Cardiac septum (tissue), 1 donor: Measurements from ENCODE around the gene MOK. TPM values are rescaled to one million over a fixed set of nuclear protein-coding genes. Genes with fewer than 3 reads are reported as not detected.

Experiments used
- DNase-seq: peaks from one replicate; pipeline ENCODE4 v3.0.0-alpha.2; 2020; ENCODE audit warnings: low spot score
- intact Hi-C: fragments of 100-400 bp; cut with DNase I; formaldehyde crosslinking; loops from one replicate; pipeline ENCODE4 v1.14.0; 2022
- total RNA-seq: library from RNA; stranded (reverse); fragmentation: NEBNext Ultra II Directional; extraction: Animal tissue kit (Norgen Biotek cat#: 25700); gene quantifications from one replicate; pipeline ENCODE4 v1.2.1, GENCODE V29; 2021
- donor health status: DM: no; HTN: no; CAD: no.

Gene MOK
- total RNA-seq, 1 donor from 2014 or later = 9.5 TPM

DNA sequence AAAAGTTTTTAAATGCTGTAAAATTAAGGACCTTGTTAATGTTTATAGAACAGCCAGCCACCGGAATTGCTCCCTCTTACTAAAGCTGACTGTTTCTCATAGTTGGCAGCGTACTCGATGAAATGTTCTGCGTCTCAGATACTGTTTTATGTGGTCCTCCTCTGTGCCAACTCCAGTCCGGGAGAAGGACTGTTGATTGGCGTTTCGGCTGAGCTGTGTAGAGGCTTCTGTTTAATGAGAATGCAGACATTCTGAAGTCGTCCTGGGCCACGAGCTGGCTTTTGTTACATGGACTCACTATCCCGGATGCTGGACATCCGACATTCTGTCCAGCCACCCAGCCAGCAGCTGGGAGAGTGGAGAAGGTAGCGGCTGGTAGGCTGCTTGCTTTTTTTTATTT lies 89.9 kb downstream of the MOK start:
- intact Hi-C loops = no loop called here

GRCh38 chr14:102213984-102214658 lies 90.8 kb downstream of the MOK start:
- intact Hi-C loops = no loop called here
- no peak for DNase-seq

More for the DNA sequence above, 89.9 kb downstream of the MOK start:
- no peak for DNase-seq

DNA sequence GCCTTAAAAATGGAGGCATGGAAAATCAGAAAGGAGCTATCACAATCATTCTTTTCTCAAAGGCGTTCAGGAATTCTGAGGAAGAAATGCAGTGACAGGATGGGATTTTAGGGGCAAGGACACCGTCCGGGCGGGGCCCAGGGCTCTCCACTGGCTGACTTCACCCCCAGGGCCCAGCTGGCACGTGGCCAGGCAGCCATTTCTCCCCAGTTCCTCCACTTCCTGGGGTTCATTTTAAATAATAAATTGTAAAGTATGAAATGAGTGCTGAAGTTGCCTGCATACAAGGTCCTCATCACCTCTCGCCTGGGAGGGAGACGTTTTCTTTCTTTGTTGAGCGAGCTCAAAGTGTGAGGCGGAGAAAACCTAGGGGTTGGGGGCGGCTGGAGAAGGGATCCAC lies 91.5 kb downstream of the MOK start:
- intact Hi-C loops = no loop called here
- DNase-seq = no peak

DNA sequence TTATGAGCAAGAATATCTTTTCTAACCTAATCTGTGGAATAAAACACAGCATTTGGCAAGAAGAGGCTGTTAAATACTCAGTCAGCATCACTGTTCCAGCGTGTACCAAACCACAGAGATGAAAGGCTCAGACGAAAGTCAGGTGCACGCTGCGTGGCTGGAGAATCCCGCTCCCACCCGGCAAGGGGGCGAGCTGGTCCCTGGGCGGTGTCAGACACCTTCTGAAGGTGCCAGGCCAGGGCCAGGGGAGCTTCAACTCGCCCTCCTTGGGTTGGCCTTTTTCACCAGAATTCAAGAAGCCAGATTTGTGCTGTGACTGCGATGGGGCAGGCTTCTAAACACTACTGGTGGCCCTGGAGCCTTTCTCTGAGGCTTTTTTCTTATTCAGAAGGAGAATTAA lies 92.1 kb downstream of the MOK start:
- peak; percentile 24 for DNase-seq
- intact Hi-C loops = no loop called here

GRCh38 chr14:102212356-102212755 lies 92.6 kb downstream of the MOK start:
- intact Hi-C loops = no loop called here
- DNase-seq = peak; percentile 57

GRCh38 chr14:102211240-102211639 lies 93.7 kb downstream of the MOK start:
- intact Hi-C loops = no loop called here
- no peak for DNase-seq

DNA sequence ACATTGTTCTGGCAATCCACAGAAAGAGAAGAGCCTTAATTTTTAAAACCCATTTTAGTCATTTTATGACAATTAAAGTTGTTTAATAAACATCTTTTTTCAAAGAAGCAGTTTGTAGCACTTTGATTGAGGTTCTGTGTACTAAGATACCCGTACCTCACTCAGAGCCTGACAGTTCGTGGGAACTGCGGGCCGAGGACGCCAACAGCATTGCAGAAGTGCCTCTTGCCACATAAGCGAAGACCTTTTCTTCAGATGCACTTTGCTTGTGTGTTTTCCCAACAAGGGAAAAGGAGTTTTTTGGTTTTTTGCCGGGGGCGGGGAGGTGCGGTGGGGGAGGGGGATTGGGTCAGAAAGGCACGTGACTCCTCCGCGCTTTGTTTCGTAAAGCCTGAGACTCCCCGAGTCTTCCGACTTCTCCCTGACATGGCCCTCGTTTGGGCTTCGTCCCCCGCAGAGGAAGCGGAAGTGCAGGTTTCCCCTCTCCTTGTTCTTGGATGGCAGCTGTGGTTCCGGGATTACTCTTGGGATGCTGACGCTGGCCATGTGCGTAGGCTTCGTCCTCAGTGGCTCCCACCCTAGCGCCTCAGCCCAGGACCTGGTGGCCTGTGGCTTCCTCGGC lies 94.4 kb downstream of the MOK start:
- intact Hi-C loops = no loop called here
- DNase-seq = no peak

- intact Hi-C loops = no loop called here
- DNase-seq = no peak
These were observed 95.6 kb downstream of the MOK start for GRCh38 chr14:102209224-102209966.

DNA sequence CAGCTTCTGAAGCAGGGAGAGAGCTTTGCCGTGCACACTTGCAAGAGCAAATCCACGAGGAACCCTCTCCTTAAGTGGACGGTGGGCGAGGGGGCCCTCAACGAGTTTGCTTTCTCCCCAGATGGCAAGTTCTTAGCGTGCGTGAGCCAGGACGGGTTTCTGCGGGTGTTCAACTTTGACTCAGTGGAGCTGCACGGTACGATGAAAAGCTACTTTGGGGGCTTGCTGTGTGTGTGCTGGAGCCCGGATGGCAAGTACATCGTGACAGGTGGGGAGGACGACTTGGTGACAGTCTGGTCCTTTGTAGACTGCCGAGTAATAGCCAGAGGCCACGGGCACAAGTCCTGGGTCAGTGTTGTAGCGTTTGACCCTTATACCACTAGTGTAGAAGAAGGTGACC lies 96.2 kb downstream of the MOK start:
- DNase-seq = no peak
- intact Hi-C loops = no loop called here

DNA sequence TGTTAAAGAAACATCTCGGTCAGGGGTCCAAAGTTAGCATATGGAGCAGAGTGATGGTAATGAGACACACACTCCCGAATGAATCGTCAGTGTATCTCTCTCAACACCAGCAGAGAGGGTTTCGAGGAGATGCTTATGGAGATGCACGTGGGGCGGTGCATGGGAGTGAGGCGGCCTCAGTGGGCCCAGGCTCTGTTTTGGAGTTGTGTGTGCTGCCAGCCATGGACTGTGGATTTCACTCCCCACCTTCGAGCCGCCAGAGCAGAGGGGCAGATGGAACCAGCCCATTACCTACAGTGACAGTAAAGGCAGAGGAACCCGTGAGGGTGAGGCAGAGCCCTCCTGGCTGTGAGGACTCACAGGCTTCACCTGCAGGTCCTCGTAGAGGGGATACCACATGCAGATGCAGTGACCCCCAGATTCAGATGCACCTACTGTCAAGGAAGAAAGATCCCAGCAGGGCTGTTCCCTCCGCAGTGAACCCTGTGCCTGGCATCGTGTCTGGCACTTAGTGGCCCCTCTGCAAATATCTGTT lies 97.1 kb downstream of the MOK start:
- DNase-seq = no peak
- intact Hi-C loops = no loop called here

DNA sequence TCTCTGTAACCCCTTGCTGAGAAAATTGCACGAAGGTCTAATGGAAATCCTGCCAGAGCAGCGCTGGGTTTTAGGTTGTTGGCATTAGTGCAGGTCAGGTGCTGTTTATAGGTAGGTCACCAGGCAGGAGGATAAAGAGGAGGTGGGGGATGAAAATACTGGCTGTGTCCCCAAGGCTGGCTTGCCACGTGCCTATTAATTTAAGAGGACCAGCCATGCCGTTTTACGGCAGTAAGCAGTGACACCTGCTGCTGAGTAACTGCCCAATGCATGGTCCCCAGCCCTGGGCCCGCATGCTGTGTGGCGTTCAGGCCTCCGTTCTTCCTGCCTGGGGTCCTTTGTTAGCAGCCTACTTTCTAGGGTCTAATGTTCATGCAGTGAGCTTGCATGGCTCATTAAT lies 98.0 kb downstream of the MOK start:
- intact Hi-C loops = no loop called here
- DNase-seq = no peak

DNA sequence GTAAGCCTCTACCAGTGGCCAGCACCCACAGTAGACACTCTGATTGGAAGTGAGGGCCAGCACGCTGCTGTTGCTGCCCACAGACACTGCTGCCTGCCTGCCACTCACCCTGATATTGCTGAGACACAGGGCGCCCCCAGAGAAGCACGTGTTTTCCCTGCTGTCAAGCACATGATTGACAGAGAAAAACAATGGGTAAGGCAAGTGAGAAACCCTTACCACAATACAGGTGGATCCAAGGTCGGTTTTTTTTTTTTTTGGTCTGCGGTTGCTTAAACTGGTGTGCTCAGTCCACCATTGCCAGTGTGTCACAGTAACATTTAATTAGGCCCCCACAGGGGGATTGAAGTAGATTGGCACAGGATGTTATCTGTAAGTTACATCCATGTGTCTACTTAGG lies 99.4 kb downstream of the MOK start:
- intact Hi-C loops = no loop called here
- DNase-seq = no peak

DNA sequence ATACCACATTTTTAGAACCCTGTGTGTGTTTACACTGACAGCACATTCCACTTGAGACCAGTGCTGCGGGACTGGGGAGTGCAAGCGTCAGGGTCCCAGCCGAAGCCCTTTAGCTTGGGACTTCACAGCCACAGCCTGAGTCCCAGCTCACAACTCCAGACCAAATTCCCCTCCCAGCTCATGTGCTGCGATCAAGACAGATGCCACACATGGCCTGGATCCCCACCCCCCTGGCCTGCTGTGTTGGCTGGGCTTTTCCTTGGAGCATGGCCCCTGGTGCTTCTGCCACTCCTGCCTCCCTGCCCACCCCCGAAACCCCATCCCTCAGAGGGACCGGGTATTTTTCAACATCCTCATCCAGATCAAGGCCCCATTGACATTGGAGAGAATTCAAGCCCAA lies 101.6 kb downstream of the MOK start:
- intact Hi-C loops = no loop called here
- no peak for DNase-seq

GRCh38 chr14:102202944-102203343 lies 102.0 kb downstream of the MOK start:
- DNase-seq = no peak
- intact Hi-C loops = no loop called here

GRCh38 chr14:102201776-102202175 lies 103.2 kb downstream of the MOK start:
- intact Hi-C loops = no loop called here
- no peak for DNase-seq

GRCh38 chr14:102201353-102201738 lies 103.6 kb downstream of the MOK start:
- no peak for DNase-seq
- intact Hi-C loops = no loop called here

DNA sequence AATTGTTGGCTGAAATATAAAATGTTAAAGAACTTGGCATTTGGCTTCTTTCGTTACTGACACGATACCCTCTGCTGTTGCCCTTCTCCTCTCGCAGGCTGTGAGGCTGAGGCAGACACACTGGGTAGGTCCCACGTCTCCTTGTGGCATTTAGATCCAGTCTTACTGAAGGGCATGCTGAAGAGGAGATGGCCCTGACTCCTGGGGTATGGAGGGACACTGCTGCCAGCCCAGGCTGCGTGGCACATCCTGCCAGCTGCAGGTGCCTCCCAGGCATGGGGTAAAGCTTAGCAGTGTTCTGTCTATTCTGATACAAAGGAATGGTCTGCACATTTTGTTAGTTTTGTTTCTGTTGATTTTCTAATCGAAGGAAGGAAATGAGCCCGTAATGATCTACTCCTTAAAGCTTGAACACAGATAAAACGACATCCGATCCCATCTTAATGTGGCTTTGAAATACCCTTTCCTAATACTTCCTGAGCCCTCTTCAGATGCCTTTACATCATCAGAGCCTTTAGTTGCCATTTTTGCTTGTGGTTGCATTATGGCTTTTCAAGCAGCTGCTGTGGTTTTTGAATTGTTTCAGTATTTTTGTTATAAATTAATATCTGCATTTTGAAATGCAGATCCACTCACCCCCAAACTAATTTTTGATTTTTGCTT lies 104.1 kb downstream of the MOK start:
- intact Hi-C loops = no loop called here
- no peak for DNase-seq

- intact Hi-C loops = no loop called here
- DNase-seq = no peak
These were observed 107.6 kb downstream of the MOK start for GRCh38 chr14:102197317-102197853.

DNA sequence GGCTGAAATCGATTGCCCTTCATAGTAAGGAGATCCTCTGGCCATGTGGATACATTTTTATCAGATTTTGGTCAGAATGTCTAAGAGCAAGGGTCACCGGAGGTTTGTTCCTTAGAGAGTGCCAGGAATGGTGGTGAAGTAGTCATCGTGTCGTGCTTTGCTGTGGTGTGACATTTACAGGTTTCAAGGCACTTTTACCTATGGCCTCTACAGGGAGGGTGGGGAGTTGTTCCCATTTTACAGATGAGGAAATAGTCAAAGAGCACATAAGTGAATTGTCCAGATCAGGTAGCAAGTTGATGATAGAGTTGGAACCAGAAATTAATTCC lies 108.1 kb downstream of the MOK start:
- no peak for DNase-seq
- intact Hi-C loops = no loop called here
